HCT116 (cell line): ENCODE measurements around the gene WBP1L. TPM values are rescaled to one million over a fixed set of nuclear protein-coding genes. Genes with fewer than 3 reads are reported as not detected.

Experiments
- ATAC-seq: fragments of 200-7000 bp; cut with Tn5 transposase; 2 replicates; pipeline ENCODE4 v1.9.1; 2020; ENCODE audit warnings: mild to moderate bottlenecking, moderate library complexity
- BruUV-seq: library from RNA; stranded (reverse); fragments of 400-500 nt; replicated peaks from 2 replicates; lab custom pipeline; 2021; lab: Mats Ljungman, UMichigan
- CTCF ChIA-PET: fragments of 300-600 bp; sonication (Branson Sonifier 250); formaldehyde crosslinking; loops from one replicate; lab custom pipeline; 2021; ENCODE audit warnings: antibody characterized with exemption; lab: Charles Lee
- POLR2A ChIA-PET: fragments of 300-600, 350-600 bp; sonication (Branson Sonifier 250); formaldehyde crosslinking; loops from one replicate; lab custom pipeline; 2021; ENCODE audit warnings: antibody characterized with exemption; lab: Charles Lee
- RAD21 ChIA-PET, 2 experiments: fragments of 300-600 bp; sonication (Branson Sonifier 250); formaldehyde crosslinking; loops; one replicate each; lab custom pipeline; 2023; ENCODE audit warnings: low total read pairs in 2 of 2; ENCODE audit not compliant: uncharacterized antibody in 2 of 2, unreplicated experiment in 2 of 2, low non-redundant PET in 1 of 2; lab: Charles Lee
- DNase-seq: peaks from one replicate; pipeline ENCODE4 v3.0.0-alpha.2; 2010; ENCODE audit warnings: low read depth, low spot score
- H2AFZ ChIP-seq: fragments of 200-600 bp; shearing (Covaris generic), sonication (generic); 2 replicates; pipeline ENCODE4 v1.6.1; 2017; ENCODE audit warnings: low read depth, mixed run types, mixed read lengths, antibody characterized with exemption, low read length; ENCODE audit not compliant: poor library complexity, severe bottlenecking
- H3K27ac ChIP-seq: 2 replicates; pipeline ENCODE4 v1.5.1; 2012; ENCODE audit warnings: low read depth, low read length
- H3K27me3 ChIP-seq: fragments of 200-600 bp; sonication (generic); 2 replicates; pipeline ENCODE4 v1.6.1; 2016; ENCODE audit warnings: mixed run types, low read length, mixed read lengths; ENCODE audit not compliant: insufficient read depth
- H3K36me3 ChIP-seq, 2 experiments: fragments of 200-500 bp in 1 of 2; fragments of 200-600 bp in 1 of 2; sonication (Bioruptor generic) in 1 of 2; sonication (generic) in 1 of 2; 2 replicates each; pipeline versions ENCODE4 v1.5.1 to v1.6.1; 2014 to 2016; ENCODE audit warnings: low read length in 2 of 2, inconsistent platforms in 1 of 2, mixed read lengths in 1 of 2, mixed run types in 1 of 2; ENCODE audit not compliant: insufficient read depth in 2 of 2, control insufficient read depth in 1 of 2
- H3K4me1 ChIP-seq, 2 experiments: fragments of 200-600 bp in 1 of 2; sonication (generic) in 1 of 2; 2 replicates each; pipeline versions ENCODE4 v1.5.1 to v1.6.1; 2012 to 2017; ENCODE audit warnings: low read length in 2 of 2, inconsistent platforms in 1 of 2, mild to moderate bottlenecking in 1 of 2, mixed read lengths in 1 of 2, mixed run types in 1 of 2, moderate library complexity in 1 of 2; ENCODE audit not compliant: insufficient read depth in 2 of 2, control insufficient read depth in 1 of 2
- H3K4me2 ChIP-seq: fragments of 200-600 bp; sonication (generic); 2 replicates; pipeline ENCODE4 v1.6.1; 2017; ENCODE audit warnings: mixed run types, low read length, mixed read lengths
- H3K4me3 ChIP-seq, 2 experiments: fragments of 200-600 bp in 1 of 2; sonication (generic) in 1 of 2; replicated peaks in 1 of 2; 2 replicates each; pipeline ENCODE4 v1.5.1; 2011 to 2016; ENCODE audit warnings: low read length in 2 of 2, control low read depth in 1 of 2, low read depth in 1 of 2, mild to moderate bottlenecking in 1 of 2, mixed read lengths in 1 of 2, mixed run types in 1 of 2
- H3K79me2 ChIP-seq: fragments of 200-600 bp; sonication (generic); 2 replicates; pipeline ENCODE4 v1.6.1; 2017; ENCODE audit warnings: mild to moderate bottlenecking, mixed run types, low read length, moderate library complexity, mixed read lengths; ENCODE audit not compliant: insufficient read depth
- H3K9ac ChIP-seq: fragments of 200-600 bp; sonication (generic); 2 replicates; pipeline ENCODE4 v1.6.1; 2016; ENCODE audit warnings: low read length, mixed read lengths
- H3K9me2 ChIP-seq: fragments of 200-600 bp; sonication (generic), shearing (Covaris generic); 2 replicates; pipeline ENCODE4 v1.6.1; 2017; ENCODE audit warnings: mixed run types, mild to moderate bottlenecking, moderate library complexity; ENCODE audit not compliant: insufficient read depth
- H3K9me3 ChIP-seq, 2 experiments: fragments of 200-500 bp in 1 of 2; fragments of 200-600 bp in 1 of 2; sonication (Bioruptor generic) in 1 of 2; sonication (generic) in 1 of 2; 2 replicates each; pipeline ENCODE4 v1.6.1; 2014 to 2017; ENCODE audit warnings: low read length in 2 of 2, mixed read lengths in 2 of 2, inconsistent platforms in 1 of 2, low read depth in 1 of 2, mild to moderate bottlenecking in 1 of 2, mixed run types in 1 of 2, moderate library complexity in 1 of 2; ENCODE audit not compliant: control insufficient read depth in 1 of 2, insufficient read depth in 1 of 2
- H4K20me1 ChIP-seq: fragments of 200-600 bp; sonication (generic), shearing (Covaris generic); 2 replicates; pipeline ENCODE4 v1.6.1; 2017; ENCODE audit warnings: mixed run types, mild to moderate bottlenecking, moderate library complexity; ENCODE audit not compliant: insufficient read depth
- CBX3 ChIP-seq: IDR thresholded peaks from 2 replicates; pipeline ENCODE4 v1.6.1; 2012; ENCODE audit warnings: low read depth
- CEBPB ChIP-seq: IDR thresholded peaks from 2 replicates; pipeline ENCODE4 v1.6.1; 2012; ENCODE audit warnings: low read depth
- CTCF ChIP-seq, 3 experiments: fragments of 200-600 bp in 1 of 3; sonication (generic) in 1 of 3; IDR thresholded peaks in 2 of 3; conservative IDR thresholded peaks in 1 of 3; 2 replicates each; pipeline ENCODE4 v1.5.1; 2012 to 2017; ENCODE audit warnings: low read depth in 2 of 3, low read length in 2 of 3, antibody characterized with exemption in 1 of 3, borderline replicate concordance in 1 of 3, control low read depth in 1 of 3, mild to moderate bottlenecking in 1 of 3, mixed read lengths in 1 of 3, mixed run types in 1 of 3, moderate library complexity in 1 of 3; ENCODE audit not compliant: insufficient read depth in 1 of 3
- EZH2phosphoT487 ChIP-seq: fragments of 200-600 bp; IDR thresholded peaks from 2 replicates; pipeline ENCODE4 v1.6.1; 2018; ENCODE audit warnings: antibody characterized with exemption, borderline replicate concordance
- FOSL1 ChIP-seq: IDR thresholded peaks from 2 replicates; pipeline ENCODE4 v1.6.1; 2012; ENCODE audit warnings: low read depth
- MAX ChIP-seq: IDR thresholded peaks from 2 replicates; pipeline ENCODE4 v1.6.1; 2012
- POLR2A ChIP-seq: IDR thresholded peaks from 2 replicates; pipeline ENCODE4 v1.7.0; 2011; ENCODE audit warnings: borderline replicate concordance; ENCODE audit not compliant: insufficient read depth, insufficient read length; ENCODE audit errors: extremely low read depth
- POLR2AphosphoS5 ChIP-seq: IDR thresholded peaks from 2 replicates; pipeline ENCODE4 v1.6.1; 2011; ENCODE audit warnings: mild to moderate bottlenecking, low read depth, low read length, moderate library complexity
- RAD21 ChIP-seq: IDR thresholded peaks from 2 replicates; pipeline ENCODE4 v1.6.1; 2012; ENCODE audit warnings: low read depth, mild to moderate bottlenecking
- REST ChIP-seq: IDR thresholded peaks from 2 replicates; pipeline ENCODE4 v1.6.1; 2012; ENCODE audit warnings: low read depth
- SRF ChIP-seq: IDR thresholded peaks from 2 replicates; pipeline ENCODE4 v1.6.1; 2012; ENCODE audit warnings: low read depth
- TCF7L2 ChIP-seq: IDR thresholded peaks from 2 replicates; pipeline ENCODE4 v1.7.0; 2011; ENCODE audit warnings: borderline replicate concordance, inconsistent platforms; ENCODE audit not compliant: insufficient read depth, insufficient read length; ENCODE audit errors: extremely low read depth
- YY1 ChIP-seq: IDR thresholded peaks from 2 replicates; pipeline ENCODE4 v1.6.1; 2011; ENCODE audit warnings: low read length, low read depth, moderate library complexity, mild to moderate bottlenecking; ENCODE audit not compliant: insufficient replicate concordance; ENCODE audit errors: extremely low read depth
- ZFX ChIP-seq: fragments of 450-650 bp; IDR thresholded peaks from 2 replicates; pipeline ENCODE4 v1.6.1; 2017
- intact Hi-C: fragments of 100-400 bp; cut with micrococcal nuclease; formaldehyde crosslinking; loops from 2 replicates; pipeline ENCODE4 v1.10.0; 2022
- total RNA-seq: library from RNA; stranded (reverse); gene quantifications from one replicate; pipeline ENCODE4 v1.2.1, GENCODE V29; 2021; ENCODE audit not compliant: unreplicated experiment

WBP1L gene
- total RNA-seq, 1 experiment from 2014 or later: 25.2 TPM

GRCh38 chr10:102732661-102733060 is 11.1 kb upstream of the WBP1L start:
- Histone ChIP-seq H3K36me3 (peaks cover 20 to 22% of the 10 kb centered on the region in 2 experiments; a peak in 2 of 4 replicates), H3K4me1 (peaks cover 0 to 6% of the 10 kb centered on the region in 2 experiments; a peak in 2 of 4 replicates), H3K9me3 (no peaks in the 10 kb centered on the region), H3K9ac (no peak overlapping the region), H3K79me2 (no peaks in the 10 kb centered on the region), H4K20me1 (no peaks in the 10 kb centered on the region), H3K4me2 (no peak overlapping the region), H3K9me2 (no peaks in the 10 kb centered on the region), H3K27me3 (no peaks in the 10 kb centered on the region), H3K4me3 (no peak overlapping the region), H2AFZ (no peak overlapping the region), H3K27ac (no peak overlapping the region)
- ChIA-PET CTCF (interaction anchor here (1.3 to 1.4 kb wide), 2 partner anchors 8 to 18 kb away, joined by 3 to 4 read pairs; partner anchors contain the start of gene SFXN2), POLR2A (interaction anchor here (1.2 kb wide), 1 partner anchor 169 kb away, joined by 3 read pairs; no protein-coding TSS in a partner anchor), RAD21 (no interaction called here)
- no TSS peak for BruUV-seq
- intact Hi-C loops: loop anchor here (10.0 kb wide), 1 partner anchor 752 kb away; no protein-coding TSS in a partner anchor
- ATAC-seq (no peak), DNase-seq (no peak)
- TF ChIP-seq RAD21 (no peak), SRF (no peak), YY1 (no peak), POLR2A (no peak), CEBPB (no peak), ZFX (no peak), POLR2AphosphoS5 (no peak), TCF7L2 (no peak), CBX3 (no peak), FOSL1 (no peak), EZH2phosphoT487 (no peak), CTCF (IDR thresholded peaks at IDR 0.05 in 2 of 3, conservative IDR thresholded peaks at IDR 0.05 in 1 of 3; ENCODE audit: borderline replicate concordance in 1 of 3, insufficient read depth in 1 of 3, low read depth in 2 of 3, low read length in 2 of 3) (no peak), MAX (no peak), REST (no peak)
